ENCODE measurements around the gene PCDHA13. TPM values are rescaled to one million over a fixed set of nuclear protein-coding genes. Genes with fewer than 3 reads are reported as not detected.

Gene PCDHA13
- total RNA-seq, 4 donors from 2014 or later, result 0.38 to 0.47 TPM; not detected in 2

GRCh38 chr5:140926443-140927227, 44.7 kb downstream of the PCDHA13 start:
- Histone ChIP-seq H3K4me1 (peaks cover 16% of the 10 kb centered on the region), H3K27ac (no peak overlapping the region), H3K4me3 (peak overlapping the region; percentile 53), H3K9me3 (no peaks in the 10 kb centered on the region), H3K27me3 (peaks cover 28% of the 10 kb centered on the region), H3K36me3 (no peaks in the 10 kb centered on the region)
- WGBS, result 7% methylated on average over 6 of the region's 74 CpGs
- TF ChIP-seq, protein P1, sequence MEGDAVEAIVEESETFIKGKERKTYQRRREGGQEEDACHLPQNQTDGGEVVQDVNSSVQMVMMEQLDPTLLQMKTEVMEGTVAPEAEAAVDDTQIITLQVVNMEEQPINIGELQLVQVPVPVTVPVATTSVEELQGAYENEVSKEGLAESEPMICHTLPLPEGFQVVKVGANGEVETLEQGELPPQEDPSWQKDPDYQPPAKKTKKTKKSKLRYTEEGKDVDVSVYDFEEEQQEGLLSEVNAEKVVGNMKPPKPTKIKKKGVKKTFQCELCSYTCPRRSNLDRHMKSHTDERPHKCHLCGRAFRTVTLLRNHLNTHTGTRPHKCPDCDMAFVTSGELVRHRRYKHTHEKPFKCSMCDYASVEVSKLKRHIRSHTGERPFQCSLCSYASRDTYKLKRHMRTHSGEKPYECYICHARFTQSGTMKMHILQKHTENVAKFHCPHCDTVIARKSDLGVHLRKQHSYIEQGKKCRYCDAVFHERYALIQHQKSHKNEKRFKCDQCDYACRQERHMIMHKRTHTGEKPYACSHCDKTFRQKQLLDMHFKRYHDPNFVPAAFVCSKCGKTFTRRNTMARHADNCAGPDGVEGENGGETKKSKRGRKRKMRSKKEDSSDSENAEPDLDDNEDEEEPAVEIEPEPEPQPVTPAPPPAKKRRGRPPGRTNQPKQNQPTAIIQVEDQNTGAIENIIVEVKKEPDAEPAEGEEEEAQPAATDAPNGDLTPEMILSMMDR (IDR thresholded peaks at IDR 0.05), result peak; percentile 41 to 70
- TF ChIP-seq EP300 (IDR thresholded peaks at IDR 0.05), result no peak
- DNase-seq (ENCODE audit: low spot score in 2 of 2), result peak; percentile 76 to 85

- peak in 1 of 2 donors; percentile 53 for DNase-seq (ENCODE audit: low spot score in 2 of 2)
- H3K27ac ChIP-seq, result no peak overlapping the region
- peak overlapping the region; percentile 53 for H3K4me3 ChIP-seq
- no peaks in the 10 kb centered on the region for H3K36me3 ChIP-seq
- no CpG with 5 or more reads among the region's 26 CpGs for WGBS
- H3K9me3 ChIP-seq, result no peaks in the 10 kb centered on the region
- peaks cover 16% of the 10 kb centered on the region for H3K4me1 ChIP-seq
- TF ChIP-seq, protein P1 (IDR thresholded peaks at IDR 0.05), result no peak
- TF ChIP-seq POLR2A (IDR thresholded peaks at IDR 0.05) (no peak), EP300 (IDR thresholded peaks at IDR 0.05) (no peak), POLR2AphosphoS5 (IDR thresholded peaks at IDR 0.05) (no peak)
- peaks cover 28% of the 10 kb centered on the region for H3K27me3 ChIP-seq
These were observed 45.3 kb downstream of the PCDHA13 start for GRCh38 chr5:140927228-140927573.

Other genes starting within 250 kb of the PCDHA13 start
- gene CD14, start 248.9 kb upstream of the PCDHA13 start, total RNA-seq, result 10 to 100 TPM in 2 of 4 donors, 1 to 10 TPM in 2; 6.7 to 12.6 (median 9.9) TPM
- 10 to 100 TPM; 22.3 to 61.6 (median 38.8) TPM for gene TMCO6, start 242.7 kb upstream of the PCDHA13 start, total RNA-seq
- 10 to 100 TPM; 47.2 to 62.8 (median 57.4) TPM for gene NDUFA2, start 234.5 kb upstream of the PCDHA13 start, total RNA-seq
- gene IK, start 234.3 kb upstream of the PCDHA13 start, total RNA-seq, result 100 to 1,000 TPM in 2 of 4 donors, 10 to 100 TPM in 2; 73.2 to 149 (median 92.0) TPM
- gene WDR55, start 217.2 kb upstream of the PCDHA13 start, total RNA-seq, result 10 to 100 TPM; 15.7 to 41.5 (median 22.8) TPM
- gene DND1, start 208.5 kb upstream of the PCDHA13 start, total RNA-seq, result 1 to 10 TPM in 3 of 4 donors, under 1 TPM in 1; 0.98 to 3.5 (median 2.6) TPM
- 10 to 100 TPM; 73.3 to 87.0 (median 79.2) TPM for gene HARS1, start 190.8 kb upstream of the PCDHA13 start, total RNA-seq
- gene HARS2, start 190.7 kb upstream of the PCDHA13 start, total RNA-seq, result 10 to 100 TPM; 21.0 to 57.0 (median 35.1) TPM
- 10 to 100 TPM; 18.2 to 36.3 (median 28.0) TPM for gene ZMAT2, start 181.7 kb upstream of the PCDHA13 start, total RNA-seq
- not detected for gene PCDHA1, start 96.0 kb upstream of the PCDHA13 start, total RNA-seq
- not detected for gene PCDHA2, start 87.3 kb upstream of the PCDHA13 start, total RNA-seq
- gene PCDHA3, start 81.1 kb upstream of the PCDHA13 start, total RNA-seq, result under 1 TPM; 0.23 to 0.89 (median 0.40) TPM
- gene PCDHA4, start 75.1 kb upstream of the PCDHA13 start, total RNA-seq, result under 1 TPM; 0.21 to 0.62 (median 0.54) TPM
- gene PCDHA5, start 60.5 kb upstream of the PCDHA13 start, total RNA-seq, result under 1 TPM in 3 of 4 donors, not detected in 1; 0.15 to 0.42 (median 0.16) TPM
- gene PCDHA6, start 54.2 kb upstream of the PCDHA13 start, total RNA-seq, result under 1 TPM in 3 of 4 donors, not detected in 1; 0.55 to 0.89 (median 0.56) TPM
- gene PCDHA7, start 47.9 kb upstream of the PCDHA13 start, total RNA-seq, result under 1 TPM in 2 of 4 donors, not detected in 2; 0.38 to 0.52 TPM
- gene PCDHA8, start 40.9 kb upstream of the PCDHA13 start, total RNA-seq, result under 1 TPM in 3 of 4 donors, not detected in 1; 0.16 to 0.40 (median 0.17) TPM
- under 1 TPM; 0.08 to 0.34 (median 0.26) TPM for gene PCDHA9, start 33.7 kb upstream of the PCDHA13 start, total RNA-seq
- gene PCDHA10, start 26.2 kb upstream of the PCDHA13 start, total RNA-seq, result 1 to 10 TPM in 1 of 4 donors, under 1 TPM in 3; 0.42 to 1.0 (median 0.57) TPM
- under 1 TPM in 2 of 4 donors, not detected in 2; 0.26 to 0.93 TPM for gene PCDHA11, start 13.2 kb upstream of the PCDHA13 start, total RNA-seq
- gene PCDHA12, start 6.8 kb upstream of the PCDHA13 start, total RNA-seq, result under 1 TPM in 3 of 4 donors, not detected in 1; 0.36 to 0.85 (median 0.48) TPM
- under 1 TPM in 3 of 4 donors, not detected in 1; 0.11 to 0.64 (median 0.18) TPM for gene PCDHAC1, start 44.2 kb downstream of the PCDHA13 start, total RNA-seq
- gene PCDHAC2, start 84.4 kb downstream of the PCDHA13 start, total RNA-seq, result under 1 TPM in 1 of 4 donors, not detected in 3; 0.13 TPM
- not detected for gene PCDHB1, start 169.2 kb downstream of the PCDHA13 start, total RNA-seq
- 1 to 10 TPM; 2.2 to 5.4 (median 4.2) TPM for gene PCDHB2, start 212.5 kb downstream of the PCDHA13 start, total RNA-seq
- 1 to 10 TPM; 1.1 to 2.5 (median 2.0) TPM for gene PCDHB3, start 218.3 kb downstream of the PCDHA13 start, total RNA-seq
- 1 to 10 TPM; 1.8 to 5.6 (median 2.0) TPM for gene PCDHB4, start 239.7 kb downstream of the PCDHA13 start, total RNA-seq

All from suprapubic skin (tissue), 4 donors.